Measurements from ENCODE around the gene UBE3D. TPM values are rescaled to one million over a fixed set of nuclear protein-coding genes. Genes with fewer than 3 reads are reported as not detected.

The UBE3D gene
- total RNA-seq, 2 donors from 2014 or later = 16.2 to 18.0 TPM

- H3K27me3 Mint-ChIP-seq (ENCODE audit: insufficient read depth) = no peaks in the 10 kb centered on the region
- H3K4me3 ChIP-seq (ENCODE audit: low read length) = no peak overlapping the region
- H3K4me1 ChIP-seq (ENCODE audit: control insufficient read depth, insufficient read depth, low read length) = no peaks in the 10 kb centered on the region
- H3K4me1 Mint-ChIP-seq = peaks cover 4% of the 10 kb centered on the region
- H3K27ac Mint-ChIP-seq = peak overlapping the region; percentile 31
- peaks cover 18% of the 10 kb centered on the region for H3K36me3 Mint-ChIP-seq (ENCODE audit: low read depth)
- no peak overlapping the region for H3K9ac ChIP-seq (ENCODE audit: extremely low read depth, low read length, poor library complexity, severe bottlenecking)
- no peaks in the 10 kb centered on the region for H3K36me3 ChIP-seq (ENCODE audit: control insufficient read depth, insufficient read depth, low read length)
- H3K9me3 Mint-ChIP-seq = no peaks in the 10 kb centered on the region
- H3K9me3 ChIP-seq (ENCODE audit: control insufficient read depth, low read length) = no peaks in the 10 kb centered on the region
- no peak for DNase-seq
- H3K27me3 ChIP-seq (ENCODE audit: control insufficient read depth, insufficient read depth, low read length, poor library complexity, severe bottlenecking) = no peaks in the 10 kb centered on the region
- no peak overlapping the region for H3K27ac ChIP-seq (ENCODE audit: low read depth, low read length)
- no peak overlapping the region for H3K4me3 Mint-ChIP-seq
- 91 to 100% methylated on average over 2 of the region's 2 CpGs for WGBS, 2 experiments (ENCODE audit: insufficient coverage in 1 of 2, insufficient read length in 1 of 2)
- no peak for TF ChIP-seq CTCF (conservative IDR thresholded peaks at IDR 0.05)
These were observed 21.1 kb upstream of the UBE3D start for GRCh38 chr6:83086751-83087150.

GRCh38 chr6:83083476-83083875 lies 17.8 kb upstream of the UBE3D start:
- no peaks in the 10 kb centered on the region for H3K27me3 Mint-ChIP-seq (ENCODE audit: insufficient read depth)
- peaks cover 17% of the 10 kb centered on the region for H3K36me3 Mint-ChIP-seq (ENCODE audit: low read depth)
- H3K4me1 Mint-ChIP-seq = peaks cover 8% of the 10 kb centered on the region
- DNase-seq = no peak
- no peaks in the 10 kb centered on the region for H3K9me3 Mint-ChIP-seq
- H3K27ac Mint-ChIP-seq = no peak overlapping the region
- no peak overlapping the region for H3K4me3 Mint-ChIP-seq
- no peaks in the 10 kb centered on the region for H3K9me3 ChIP-seq (ENCODE audit: control insufficient read depth, low read length)
- H3K9ac ChIP-seq (ENCODE audit: extremely low read depth, low read length, poor library complexity, severe bottlenecking) = no peak overlapping the region
- no peaks in the 10 kb centered on the region for H3K27me3 ChIP-seq (ENCODE audit: control insufficient read depth, insufficient read depth, low read length, poor library complexity, severe bottlenecking)
- H3K36me3 ChIP-seq (ENCODE audit: control insufficient read depth, insufficient read depth, low read length) = no peaks in the 10 kb centered on the region
- no peaks in the 10 kb centered on the region for H3K4me1 ChIP-seq (ENCODE audit: control insufficient read depth, insufficient read depth, low read length)
- 91% methylated on average over 1 of the region's 1 CpG; no CpG with 5 or more reads in 1 of the 2 experiments for WGBS, 2 experiments (ENCODE audit: insufficient coverage in 1 of 2, insufficient read length in 1 of 2)
- no peak overlapping the region for H3K27ac ChIP-seq (ENCODE audit: low read depth, low read length)
- H3K4me3 ChIP-seq (ENCODE audit: low read length) = no peak overlapping the region
- TF ChIP-seq CTCF (conservative IDR thresholded peaks at IDR 0.05) = no peak

GRCh38 chr6:83073615-83074014 lies 8.0 kb upstream of the UBE3D start:
- H3K4me3 ChIP-seq (ENCODE audit: low read length) = no peak overlapping the region
- H3K27me3 ChIP-seq (ENCODE audit: control insufficient read depth, insufficient read depth, low read length, poor library complexity, severe bottlenecking) = no peaks in the 10 kb centered on the region
- H3K27ac Mint-ChIP-seq = no peak overlapping the region
- no peak for TF ChIP-seq CTCF (conservative IDR thresholded peaks at IDR 0.05)
- peaks cover 43% of the 10 kb centered on the region for H3K4me1 Mint-ChIP-seq
- peaks cover 5% of the 10 kb centered on the region for H3K9me3 ChIP-seq (ENCODE audit: control insufficient read depth, low read length)
- no peak for DNase-seq
- peaks cover 10% of the 10 kb centered on the region for H3K36me3 ChIP-seq (ENCODE audit: control insufficient read depth, insufficient read depth, low read length)
- 100% methylated on average over 1 of the region's 1 CpG; no CpG with 5 or more reads in 1 of the 2 experiments for WGBS, 2 experiments (ENCODE audit: insufficient coverage in 1 of 2, insufficient read length in 1 of 2)
- no peaks in the 10 kb centered on the region for H3K27me3 Mint-ChIP-seq (ENCODE audit: insufficient read depth)
- H3K36me3 Mint-ChIP-seq (ENCODE audit: low read depth) = peaks cover 27% of the 10 kb centered on the region
- no peak overlapping the region for H3K27ac ChIP-seq (ENCODE audit: low read depth, low read length)
- H3K9me3 Mint-ChIP-seq = peaks cover 6% of the 10 kb centered on the region
- peaks cover 4% of the 10 kb centered on the region for H3K4me1 ChIP-seq (ENCODE audit: control insufficient read depth, insufficient read depth, low read length)
- no peak overlapping the region for H3K4me3 Mint-ChIP-seq
- no peak overlapping the region for H3K9ac ChIP-seq (ENCODE audit: extremely low read depth, low read length, poor library complexity, severe bottlenecking)
